HCT116 (cell line): ENCODE measurements around the gene XG. TPM values are rescaled to one million over a fixed set of nuclear protein-coding genes. Genes with fewer than 3 reads are reported as not detected.

ENCODE experiments used
- ATAC-seq: fragments of 200-7000 bp; cut with Tn5 transposase; 2 replicates; pipeline ENCODE4 v1.9.1; 2020; ENCODE audit warnings: mild to moderate bottlenecking, moderate library complexity
- BruUV-seq: library from RNA; stranded (reverse); fragments of 400-500 nt; replicated peaks from 2 replicates; lab custom pipeline; 2021; lab: Mats Ljungman, UMichigan
- CTCF ChIA-PET: fragments of 300-600 bp; sonication (Branson Sonifier 250); formaldehyde crosslinking; loops from one replicate; lab custom pipeline; 2021; ENCODE audit warnings: antibody characterized with exemption; lab: Charles Lee
- POLR2A ChIA-PET: fragments of 300-600, 350-600 bp; sonication (Branson Sonifier 250); formaldehyde crosslinking; loops from one replicate; lab custom pipeline; 2021; ENCODE audit warnings: antibody characterized with exemption; lab: Charles Lee
- RAD21 ChIA-PET, 2 experiments: fragments of 300-600 bp; sonication (Branson Sonifier 250); formaldehyde crosslinking; loops; one replicate each; lab custom pipeline; 2023; ENCODE audit warnings: low total read pairs in 2 of 2; ENCODE audit not compliant: uncharacterized antibody in 2 of 2, unreplicated experiment in 2 of 2, low non-redundant PET in 1 of 2; lab: Charles Lee
- DNase-seq: peaks from one replicate; pipeline ENCODE4 v3.0.0-alpha.2; 2010; ENCODE audit warnings: low read depth, low spot score
- H2AFZ ChIP-seq: fragments of 200-600 bp; shearing (Covaris generic), sonication (generic); 2 replicates; pipeline ENCODE4 v1.6.1; 2017; ENCODE audit warnings: low read depth, mixed run types, mixed read lengths, antibody characterized with exemption, low read length; ENCODE audit not compliant: poor library complexity, severe bottlenecking
- H3K27ac ChIP-seq: 2 replicates; pipeline ENCODE4 v1.5.1; 2012; ENCODE audit warnings: low read depth, low read length
- H3K27me3 ChIP-seq: fragments of 200-600 bp; sonication (generic); 2 replicates; pipeline ENCODE4 v1.6.1; 2016; ENCODE audit warnings: mixed run types, low read length, mixed read lengths; ENCODE audit not compliant: insufficient read depth
- H3K36me3 ChIP-seq, 2 experiments: fragments of 200-500 bp in 1 of 2; fragments of 200-600 bp in 1 of 2; sonication (Bioruptor generic) in 1 of 2; sonication (generic) in 1 of 2; 2 replicates each; pipeline versions ENCODE4 v1.5.1 to v1.6.1; 2014 to 2016; ENCODE audit warnings: low read length in 2 of 2, inconsistent platforms in 1 of 2, mixed read lengths in 1 of 2, mixed run types in 1 of 2; ENCODE audit not compliant: insufficient read depth in 2 of 2, control insufficient read depth in 1 of 2
- H3K4me1 ChIP-seq, 2 experiments: fragments of 200-600 bp in 1 of 2; sonication (generic) in 1 of 2; 2 replicates each; pipeline versions ENCODE4 v1.5.1 to v1.6.1; 2012 to 2017; ENCODE audit warnings: low read length in 2 of 2, inconsistent platforms in 1 of 2, mild to moderate bottlenecking in 1 of 2, mixed read lengths in 1 of 2, mixed run types in 1 of 2, moderate library complexity in 1 of 2; ENCODE audit not compliant: insufficient read depth in 2 of 2, control insufficient read depth in 1 of 2
- H3K4me2 ChIP-seq: fragments of 200-600 bp; sonication (generic); 2 replicates; pipeline ENCODE4 v1.6.1; 2017; ENCODE audit warnings: mixed run types, low read length, mixed read lengths
- H3K4me3 ChIP-seq, 2 experiments: fragments of 200-600 bp in 1 of 2; sonication (generic) in 1 of 2; replicated peaks in 1 of 2; 2 replicates each; pipeline ENCODE4 v1.5.1; 2011 to 2016; ENCODE audit warnings: low read length in 2 of 2, control low read depth in 1 of 2, low read depth in 1 of 2, mild to moderate bottlenecking in 1 of 2, mixed read lengths in 1 of 2, mixed run types in 1 of 2
- H3K79me2 ChIP-seq: fragments of 200-600 bp; sonication (generic); 2 replicates; pipeline ENCODE4 v1.6.1; 2017; ENCODE audit warnings: mild to moderate bottlenecking, mixed run types, low read length, moderate library complexity, mixed read lengths; ENCODE audit not compliant: insufficient read depth
- H3K9ac ChIP-seq: fragments of 200-600 bp; sonication (generic); 2 replicates; pipeline ENCODE4 v1.6.1; 2016; ENCODE audit warnings: low read length, mixed read lengths
- H3K9me2 ChIP-seq: fragments of 200-600 bp; sonication (generic), shearing (Covaris generic); 2 replicates; pipeline ENCODE4 v1.6.1; 2017; ENCODE audit warnings: mixed run types, mild to moderate bottlenecking, moderate library complexity; ENCODE audit not compliant: insufficient read depth
- H3K9me3 ChIP-seq, 2 experiments: fragments of 200-500 bp in 1 of 2; fragments of 200-600 bp in 1 of 2; sonication (Bioruptor generic) in 1 of 2; sonication (generic) in 1 of 2; 2 replicates each; pipeline ENCODE4 v1.6.1; 2014 to 2017; ENCODE audit warnings: low read length in 2 of 2, mixed read lengths in 2 of 2, inconsistent platforms in 1 of 2, low read depth in 1 of 2, mild to moderate bottlenecking in 1 of 2, mixed run types in 1 of 2, moderate library complexity in 1 of 2; ENCODE audit not compliant: control insufficient read depth in 1 of 2, insufficient read depth in 1 of 2
- H4K20me1 ChIP-seq: fragments of 200-600 bp; sonication (generic), shearing (Covaris generic); 2 replicates; pipeline ENCODE4 v1.6.1; 2017; ENCODE audit warnings: mixed run types, mild to moderate bottlenecking, moderate library complexity; ENCODE audit not compliant: insufficient read depth
- CBX3 ChIP-seq: IDR thresholded peaks from 2 replicates; pipeline ENCODE4 v1.6.1; 2012; ENCODE audit warnings: low read depth
- CEBPB ChIP-seq: IDR thresholded peaks from 2 replicates; pipeline ENCODE4 v1.6.1; 2012; ENCODE audit warnings: low read depth
- EGR1 ChIP-seq: IDR thresholded peaks from 2 replicates; pipeline ENCODE4 v1.6.1; 2012; ENCODE audit warnings: low read depth
- ELF1 ChIP-seq: IDR thresholded peaks from 2 replicates; pipeline ENCODE4 v1.6.1; 2012; ENCODE audit warnings: low read depth, borderline replicate concordance
- EZH2 ChIP-seq: fragments of 200-600 bp; sonication (generic); IDR thresholded peaks from 2 replicates; pipeline ENCODE4 v1.6.1; 2017; ENCODE audit warnings: antibody characterized with exemption, mixed run types
- EZH2phosphoT487 ChIP-seq: fragments of 200-600 bp; IDR thresholded peaks from 2 replicates; pipeline ENCODE4 v1.6.1; 2018; ENCODE audit warnings: antibody characterized with exemption, borderline replicate concordance
- FOSL1 ChIP-seq: IDR thresholded peaks from 2 replicates; pipeline ENCODE4 v1.6.1; 2012; ENCODE audit warnings: low read depth
- JUND ChIP-seq: IDR thresholded peaks from 2 replicates; pipeline ENCODE4 v1.6.1; 2012
- POLR2A ChIP-seq: IDR thresholded peaks from 2 replicates; pipeline ENCODE4 v1.7.0; 2011; ENCODE audit warnings: borderline replicate concordance; ENCODE audit not compliant: insufficient read depth, insufficient read length; ENCODE audit errors: extremely low read depth
- POLR2AphosphoS5 ChIP-seq: IDR thresholded peaks from 2 replicates; pipeline ENCODE4 v1.6.1; 2011; ENCODE audit warnings: mild to moderate bottlenecking, low read depth, low read length, moderate library complexity
- SP1 ChIP-seq: IDR thresholded peaks from 2 replicates; pipeline ENCODE4 v1.6.1; 2012; ENCODE audit warnings: low read depth
- SRF ChIP-seq: IDR thresholded peaks from 2 replicates; pipeline ENCODE4 v1.6.1; 2012; ENCODE audit warnings: low read depth
- TCF7L2 ChIP-seq: IDR thresholded peaks from 2 replicates; pipeline ENCODE4 v1.7.0; 2011; ENCODE audit warnings: borderline replicate concordance, inconsistent platforms; ENCODE audit not compliant: insufficient read depth, insufficient read length; ENCODE audit errors: extremely low read depth
- ZBTB33 ChIP-seq: IDR thresholded peaks from 2 replicates; pipeline ENCODE4 v1.6.1; 2011; ENCODE audit warnings: mild to moderate bottlenecking, low read length, moderate library complexity; ENCODE audit not compliant: insufficient replicate concordance; ENCODE audit errors: extremely low read depth
- ZFX ChIP-seq: fragments of 450-650 bp; IDR thresholded peaks from 2 replicates; pipeline ENCODE4 v1.6.1; 2017
- ZNF274 ChIP-seq: fragments of 200-500 bp; sonication (Bioruptor generic); IDR thresholded peaks from 2 replicates; pipeline ENCODE4 v1.6.1; 2014; ENCODE audit warnings: mild to moderate bottlenecking, low read depth, low read length, inconsistent platforms
- intact Hi-C: fragments of 100-400 bp; cut with micrococcal nuclease; formaldehyde crosslinking; loops from 2 replicates; pipeline ENCODE4 v1.10.0; 2022
- total RNA-seq: library from RNA; stranded (reverse); gene quantifications from one replicate; pipeline ENCODE4 v1.2.1, GENCODE V29; 2021; ENCODE audit not compliant: unreplicated experiment
- TF ChIP-seq, protein P1 (sequence below): IDR thresholded peaks from 2 replicates; pipeline ENCODE4 v1.6.1; 2012
- TF ChIP-seq, protein P2 (sequence below), 3 experiments: fragments of 200-600 bp in 1 of 3; sonication (generic) in 1 of 3; IDR thresholded peaks in 2 of 3; conservative IDR thresholded peaks in 1 of 3; 2 replicates each; pipeline ENCODE4 v1.5.1; 2012 to 2017; ENCODE audit warnings: low read depth in 2 of 3, low read length in 2 of 3, antibody characterized with exemption in 1 of 3, borderline replicate concordance in 1 of 3, control low read depth in 1 of 3, mild to moderate bottlenecking in 1 of 3, mixed read lengths in 1 of 3, mixed run types in 1 of 3, moderate library complexity in 1 of 3; ENCODE audit not compliant: insufficient read depth in 1 of 3

XG gene
- total RNA-seq, 1 experiment from 2014 or later: not detected

- no peak overlapping the region for H3K4me3 ChIP-seq
- DNase-seq: no peak
- ATAC-seq: no peak
- no peak for TF ChIP-seq FOSL1
- TF ChIP-seq, all 23 proteins: peak for 0
- CTCF ChIA-PET: no interaction called here
- H2AFZ ChIP-seq: no peak overlapping the region
- intact Hi-C loops: no loop called here
- no peaks in the 10 kb centered on the region for H4K20me1 ChIP-seq
- RAD21 ChIA-PET: no interaction called here
- H3K4me1 ChIP-seq: no peaks in the 10 kb centered on the region
- no peak overlapping the region for H3K9ac ChIP-seq
- POLR2A ChIA-PET: no interaction called here
- BruUV-seq: no TSS peak
- no peaks in the 10 kb centered on the region for H3K36me3 ChIP-seq
- H3K9me2 ChIP-seq: no peaks in the 10 kb centered on the region
- H3K27ac ChIP-seq: no peak overlapping the region
- no peaks in the 10 kb centered on the region for H3K79me2 ChIP-seq
- no peaks in the 10 kb centered on the region for H3K9me3 ChIP-seq
- no peaks in the 10 kb centered on the region for H3K27me3 ChIP-seq
- no peak overlapping the region for H3K4me2 ChIP-seq
Measured at GRCh38 chrX:2828959-2829411, 77.1 kb downstream of the XG start.

- ATAC-seq (no peak), DNase-seq (no peak)
- Histone ChIP-seq H3K4me1 (no peaks in the 10 kb centered on the region), H2AFZ (no peak overlapping the region), H4K20me1 (no peaks in the 10 kb centered on the region), H3K9me2 (no peaks in the 10 kb centered on the region), H3K9me3 (no peaks in the 10 kb centered on the region), H3K36me3 (no peaks in the 10 kb centered on the region), H3K4me2 (no peak overlapping the region), H3K27ac (no peak overlapping the region), H3K27me3 (no peaks in the 10 kb centered on the region), H3K4me3 (no peak overlapping the region), H3K79me2 (no peaks in the 10 kb centered on the region), H3K9ac (no peak overlapping the region)
- ChIA-PET CTCF (no interaction called here), POLR2A (no interaction called here), RAD21 (no interaction called here)
- no TSS peak for BruUV-seq
- intact Hi-C loops: no loop called here
- TF ChIP-seq EZH2phosphoT487 (no peak), ELF1 (no peak), CBX3 (no peak), ZBTB33 (no peak), SP1 (no peak), EZH2 (no peak), JUND (no peak), TCF7L2 (no peak), POLR2A (no peak), CEBPB (no peak), EGR1 (no peak), ZFX (no peak), ZNF274 (no peak), POLR2AphosphoS5 (no peak), SRF (no peak)
- TF ChIP-seq, protein P1, sequence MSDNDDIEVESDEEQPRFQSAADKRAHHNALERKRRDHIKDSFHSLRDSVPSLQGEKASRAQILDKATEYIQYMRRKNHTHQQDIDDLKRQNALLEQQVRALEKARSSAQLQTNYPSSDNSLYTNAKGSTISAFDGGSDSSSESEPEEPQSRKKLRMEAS: no peak
- TF ChIP-seq, protein P2, sequence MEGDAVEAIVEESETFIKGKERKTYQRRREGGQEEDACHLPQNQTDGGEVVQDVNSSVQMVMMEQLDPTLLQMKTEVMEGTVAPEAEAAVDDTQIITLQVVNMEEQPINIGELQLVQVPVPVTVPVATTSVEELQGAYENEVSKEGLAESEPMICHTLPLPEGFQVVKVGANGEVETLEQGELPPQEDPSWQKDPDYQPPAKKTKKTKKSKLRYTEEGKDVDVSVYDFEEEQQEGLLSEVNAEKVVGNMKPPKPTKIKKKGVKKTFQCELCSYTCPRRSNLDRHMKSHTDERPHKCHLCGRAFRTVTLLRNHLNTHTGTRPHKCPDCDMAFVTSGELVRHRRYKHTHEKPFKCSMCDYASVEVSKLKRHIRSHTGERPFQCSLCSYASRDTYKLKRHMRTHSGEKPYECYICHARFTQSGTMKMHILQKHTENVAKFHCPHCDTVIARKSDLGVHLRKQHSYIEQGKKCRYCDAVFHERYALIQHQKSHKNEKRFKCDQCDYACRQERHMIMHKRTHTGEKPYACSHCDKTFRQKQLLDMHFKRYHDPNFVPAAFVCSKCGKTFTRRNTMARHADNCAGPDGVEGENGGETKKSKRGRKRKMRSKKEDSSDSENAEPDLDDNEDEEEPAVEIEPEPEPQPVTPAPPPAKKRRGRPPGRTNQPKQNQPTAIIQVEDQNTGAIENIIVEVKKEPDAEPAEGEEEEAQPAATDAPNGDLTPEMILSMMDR (IDR thresholded peaks at IDR 0.05 in 2 of 3, conservative IDR thresholded peaks at IDR 0.05 in 1 of 3; ENCODE audit: borderline replicate concordance in 1 of 3, insufficient read depth in 1 of 3, low read depth in 2 of 3, low read length in 2 of 3): no peak
Measured at GRCh38 chrX:2829469-2830246, 77.8 kb downstream of the XG start.
